RPMI7951 (cell line): Measurements from ENCODE around the gene PPIL3. TPM values are rescaled to one million over a fixed set of nuclear protein-coding genes. Genes with fewer than 3 reads are reported as not detected.

Experiments
- total RNA-seq: library from RNA; depleted of rRNA; stranded (reverse); fragments of >200 nt; shearing (Covaris generic); gene quantifications from 2 replicates; pipeline ENCODE4 v1.2.3, GENCODE V29; 2014; rRNA removed

Gene PPIL3
- total RNA-seq, 1 experiment from 2014 or later, result 71.6 TPM

Other genes starting within 250 kb of the PPIL3 start
- gene BZW1, start 77.2 kb downstream of the PPIL3 start, total RNA-seq, result 961 and 986 TPM in 2 replicates
- 78.1 and 106 TPM in 2 replicates for gene CLK1, start 24.4 kb downstream of the PPIL3 start, total RNA-seq
- gene NIF3L1, start 294 bp upstream of the PPIL3 start, total RNA-seq, result 91.8 and 107 TPM in 2 replicates
- gene ORC2, start 74.6 kb upstream of the PPIL3 start, total RNA-seq, result 16.8 and 17.1 TPM in 2 replicates
- 7.0 and 7.3 TPM in 2 replicates for gene HYCC2, start 182.6 kb upstream of the PPIL3 start, total RNA-seq
- 212 and 224 TPM in 2 replicates for gene NDUFB3, start 182.9 kb upstream of the PPIL3 start, total RNA-seq
- gene CFLAR, start 227.1 kb upstream of the PPIL3 start, total RNA-seq, result 45.3 and 46.5 TPM in 2 replicates